ENCODE results near the gene CEBPB.

CEBPB gene

GRCh38 chr20:50193836-50194421 is 3.3 kb downstream of the CEBPB start:
- Histone ChIP-seq H3K9ac (ENCODE audit: low read length) (no peak overlapping the region), H3K4me2 (ENCODE audit: low read depth, low read length) (peak overlapping the region; percentile 90; the same call in 1 of the 2 replicates), H3F3A (ENCODE audit: insufficient read depth, low read length) (0 out of 2 replicates have a peak, but pooled peaks cover 11% of the 10 kb centered on the region), H3K27ac (ENCODE audit: low read length) (no peak overlapping the region), H3K27me3 (replicated peaks; ENCODE audit: insufficient read depth, low read length) (no peaks in the 10 kb centered on the region), H4K20me1 (ENCODE audit: insufficient read depth, low read length) (no peaks in the 10 kb centered on the region), H3K36me3 (replicated peaks; ENCODE audit: insufficient read depth, low read length) (0 out of 2 replicates have a peak, but pooled peaks cover 3% of the 10 kb centered on the region), H3K4me3 (ENCODE audit: low read length) (no peak overlapping the region), H3K79me2 (ENCODE audit: low read length) (peaks cover 23% of the 10 kb centered on the region), H2AFZ (ENCODE audit: low read length) (no peak overlapping the region), H3K4me1 (ENCODE audit: low read length) (peaks cover 8% of the 10 kb centered on the region; the same call in 1 of the 2 replicates), H3K9me2 (replicated peaks; ENCODE audit: insufficient read depth, low read length) (no peaks in the 10 kb centered on the region), H3K9me3 (replicated peaks; ENCODE audit: insufficient read depth, low read length) (no peaks in the 10 kb centered on the region)
- TF ChIP-seq, protein P1, sequence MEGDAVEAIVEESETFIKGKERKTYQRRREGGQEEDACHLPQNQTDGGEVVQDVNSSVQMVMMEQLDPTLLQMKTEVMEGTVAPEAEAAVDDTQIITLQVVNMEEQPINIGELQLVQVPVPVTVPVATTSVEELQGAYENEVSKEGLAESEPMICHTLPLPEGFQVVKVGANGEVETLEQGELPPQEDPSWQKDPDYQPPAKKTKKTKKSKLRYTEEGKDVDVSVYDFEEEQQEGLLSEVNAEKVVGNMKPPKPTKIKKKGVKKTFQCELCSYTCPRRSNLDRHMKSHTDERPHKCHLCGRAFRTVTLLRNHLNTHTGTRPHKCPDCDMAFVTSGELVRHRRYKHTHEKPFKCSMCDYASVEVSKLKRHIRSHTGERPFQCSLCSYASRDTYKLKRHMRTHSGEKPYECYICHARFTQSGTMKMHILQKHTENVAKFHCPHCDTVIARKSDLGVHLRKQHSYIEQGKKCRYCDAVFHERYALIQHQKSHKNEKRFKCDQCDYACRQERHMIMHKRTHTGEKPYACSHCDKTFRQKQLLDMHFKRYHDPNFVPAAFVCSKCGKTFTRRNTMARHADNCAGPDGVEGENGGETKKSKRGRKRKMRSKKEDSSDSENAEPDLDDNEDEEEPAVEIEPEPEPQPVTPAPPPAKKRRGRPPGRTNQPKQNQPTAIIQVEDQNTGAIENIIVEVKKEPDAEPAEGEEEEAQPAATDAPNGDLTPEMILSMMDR (IDR thresholded peaks at IDR 0.05; ENCODE audit: low read length), result no peak
- TF ChIP-seq EZH2phosphoT487 (IDR thresholded peaks at IDR 0.05; ENCODE audit: low read length) (no peak), EZH2 (optimal IDR thresholded peaks at IDR 0.05; ENCODE audit: low read depth, low read length) (no peak)
- DNase-seq, result no peak

DNA sequence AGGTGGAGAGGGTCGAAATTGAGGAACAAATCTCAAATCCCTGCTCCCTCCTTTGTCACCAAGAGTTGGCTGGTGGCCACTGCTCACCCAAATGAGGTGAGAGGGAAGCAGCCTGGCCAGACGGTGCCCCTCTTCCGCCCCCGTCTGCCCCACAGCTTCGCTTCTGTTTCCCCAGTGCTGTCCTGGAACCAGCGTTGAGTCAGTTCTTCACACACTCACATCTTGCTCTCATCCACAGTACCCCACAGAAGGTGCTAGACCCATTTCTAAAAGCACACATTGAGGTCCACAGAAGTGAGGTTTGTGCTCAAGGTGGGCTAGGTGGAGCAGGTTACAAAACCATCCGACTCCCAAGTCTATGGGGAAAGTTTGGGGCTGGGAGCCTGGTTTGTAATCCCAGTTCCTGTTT is 3.8 kb downstream of the CEBPB start:
- Histone ChIP-seq H3K27ac (ENCODE audit: low read length) (no peak overlapping the region), H3K4me3 (ENCODE audit: low read length) (no peak overlapping the region), H3K9me2 (replicated peaks; ENCODE audit: insufficient read depth, low read length) (no peaks in the 10 kb centered on the region), H3K9me3 (replicated peaks; ENCODE audit: insufficient read depth, low read length) (no peaks in the 10 kb centered on the region), H3K4me2 (ENCODE audit: low read depth, low read length) (no peak overlapping the region), H2AFZ (ENCODE audit: low read length) (no peak overlapping the region), H3K27me3 (replicated peaks; ENCODE audit: insufficient read depth, low read length) (no peaks in the 10 kb centered on the region), H3K79me2 (ENCODE audit: low read length) (peaks cover 23% of the 10 kb centered on the region), H4K20me1 (ENCODE audit: insufficient read depth, low read length) (no peaks in the 10 kb centered on the region), H3F3A (ENCODE audit: insufficient read depth, low read length) (0 out of 2 replicates have a peak, but pooled peaks cover 11% of the 10 kb centered on the region), H3K4me1 (ENCODE audit: low read length) (peaks cover 8% of the 10 kb centered on the region; the same call in 1 of the 2 replicates), H3K9ac (ENCODE audit: low read length) (no peak overlapping the region), H3K36me3 (replicated peaks; ENCODE audit: insufficient read depth, low read length) (0 out of 2 replicates have a peak, but pooled peaks cover 3% of the 10 kb centered on the region)
- TF ChIP-seq EZH2phosphoT487 (IDR thresholded peaks at IDR 0.05; ENCODE audit: low read length) (no peak), EZH2 (optimal IDR thresholded peaks at IDR 0.05; ENCODE audit: low read depth, low read length) (no peak)
- TF ChIP-seq, protein P1 (IDR thresholded peaks at IDR 0.05; ENCODE audit: low read length), result no peak
- DNase-seq, result no peak

DNA sequence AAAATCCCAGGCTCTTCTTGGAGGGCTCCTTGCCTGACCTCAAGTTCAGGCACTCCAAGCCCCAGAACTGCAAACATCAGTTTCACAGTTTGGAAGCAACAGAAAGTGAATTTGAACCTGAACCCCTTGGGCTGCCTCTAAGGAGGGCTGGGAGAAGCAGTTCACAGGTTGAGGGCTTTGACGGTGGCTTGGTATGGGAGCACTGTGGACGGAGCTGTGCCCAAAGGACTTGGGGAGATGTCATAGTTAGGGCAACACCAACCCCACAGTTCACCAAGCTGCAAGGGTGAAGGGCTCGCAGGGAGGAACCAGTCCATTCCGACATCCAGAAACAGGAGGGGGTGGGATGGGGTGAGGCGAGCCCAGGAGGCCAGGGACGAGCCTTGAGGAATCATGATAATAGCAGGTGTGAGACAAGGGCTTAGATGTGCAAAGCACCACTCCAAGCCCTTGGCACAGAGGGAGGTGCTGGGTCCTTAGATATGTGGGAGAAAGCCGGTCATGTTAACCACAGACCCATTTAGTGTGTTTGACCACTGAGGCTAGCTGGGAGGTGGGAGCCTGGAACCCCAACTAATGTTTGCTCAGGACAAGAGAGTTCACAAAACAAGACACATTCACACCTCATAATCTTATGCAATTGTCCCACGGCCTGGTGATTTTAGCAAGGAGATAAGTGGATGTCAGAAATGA is 4.3 kb downstream of the CEBPB start:
- peaks cover 8% of the 10 kb centered on the region; the same call in 1 of the 2 replicates for H3K4me1 ChIP-seq (ENCODE audit: low read length)
- H3K9ac ChIP-seq (ENCODE audit: low read length), result no peak overlapping the region
- no peak overlapping the region for H3K27ac ChIP-seq (ENCODE audit: low read length)
- H3F3A ChIP-seq (ENCODE audit: insufficient read depth, low read length), result 0 out of 2 replicates have a peak, but pooled peaks cover 11% of the 10 kb centered on the region
- H3K9me2 ChIP-seq (replicated peaks; ENCODE audit: insufficient read depth, low read length), result no peaks in the 10 kb centered on the region
- H3K9me3 ChIP-seq (replicated peaks; ENCODE audit: insufficient read depth, low read length), result no peaks in the 10 kb centered on the region
- H3K4me3 ChIP-seq (ENCODE audit: low read length), result no peak overlapping the region
- H4K20me1 ChIP-seq (ENCODE audit: insufficient read depth, low read length), result no peaks in the 10 kb centered on the region
- no peaks in the 10 kb centered on the region for H3K27me3 ChIP-seq (replicated peaks; ENCODE audit: insufficient read depth, low read length)
- no peak overlapping the region for H3K4me2 ChIP-seq (ENCODE audit: low read depth, low read length)
- TF ChIP-seq EZH2phosphoT487 (IDR thresholded peaks at IDR 0.05; ENCODE audit: low read length) (no peak), EZH2 (optimal IDR thresholded peaks at IDR 0.05; ENCODE audit: low read depth, low read length) (no peak)
- TF ChIP-seq, protein P1 (IDR thresholded peaks at IDR 0.05; ENCODE audit: low read length), result no peak
- H2AFZ ChIP-seq (ENCODE audit: low read length), result no peak overlapping the region
- 0 out of 2 replicates have a peak, but pooled peaks cover 3% of the 10 kb centered on the region for H3K36me3 ChIP-seq (replicated peaks; ENCODE audit: insufficient read depth, low read length)
- H3K79me2 ChIP-seq (ENCODE audit: low read length), result peaks cover 23% of the 10 kb centered on the region
- DNase-seq, result no peak
